GM18867 (cell line): Measurements from ENCODE around the gene NAV3.
"Not testable (repeated sequence)": the region's sequence is repeated elsewhere in the genome, so short reads cannot be mapped to it uniquely, and the experiment has no call there.

Experiments
- ATAC-seq: cut with Tn5 transposase; IDR thresholded peaks from one replicate; pipeline ENCODE4 v1.9.1; 2021; ENCODE audit warnings: mild to moderate bottlenecking, moderate library complexity; ENCODE audit not compliant: unreplicated experiment

Gene NAV3

DNA sequence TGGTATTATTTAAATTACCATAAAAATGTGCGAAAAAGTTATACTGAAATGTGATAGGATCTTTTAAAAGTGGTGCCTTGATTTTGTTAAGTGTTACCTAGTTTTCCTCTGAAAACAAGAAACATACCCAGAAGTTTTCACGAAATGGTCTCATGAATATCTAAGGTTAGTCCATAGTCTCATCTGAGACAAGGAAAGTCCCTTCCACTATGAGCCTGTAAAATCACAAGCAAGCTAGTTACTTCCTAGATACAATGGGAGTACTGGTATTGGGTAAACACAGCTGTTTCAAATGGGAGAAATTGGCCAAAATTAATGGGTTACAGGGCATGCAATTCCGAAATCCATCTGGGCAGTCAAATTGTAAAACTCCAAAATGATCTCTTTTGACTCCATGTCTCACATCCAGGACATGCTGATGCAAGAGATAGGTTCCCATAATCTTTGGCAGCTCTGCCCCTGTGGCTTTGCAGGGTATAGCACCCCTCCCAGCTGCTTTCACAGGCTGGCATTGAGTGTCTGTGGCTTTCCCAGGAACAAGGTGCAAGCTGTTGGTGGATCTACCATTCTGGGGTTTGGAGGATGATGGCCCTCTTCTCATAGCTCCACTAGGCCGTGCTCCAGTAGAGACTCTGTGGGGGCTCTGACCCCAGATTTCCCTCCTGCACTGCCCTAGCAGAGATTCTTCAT is 271.4 kb downstream of the NAV3 start:
- no peak for ATAC-seq

- ATAC-seq: not testable (repeated sequence)
Measured at GRCh38 chr12:78102801-78103200, 272.1 kb downstream of the NAV3 start.

GRCh38 chr12:78115889-78116288 is 285.2 kb downstream of the NAV3 start:
- ATAC-seq: no peak

- ATAC-seq: no peak
Measured at GRCh38 chr12:78118036-78118435, 287.3 kb downstream of the NAV3 start.

- no peak for ATAC-seq
Measured at GRCh38 chr12:78118486-78118885, 287.8 kb downstream of the NAV3 start.

- ATAC-seq: no peak
Measured at GRCh38 chr12:78119351-78119918, 288.7 kb downstream of the NAV3 start.

DNA sequence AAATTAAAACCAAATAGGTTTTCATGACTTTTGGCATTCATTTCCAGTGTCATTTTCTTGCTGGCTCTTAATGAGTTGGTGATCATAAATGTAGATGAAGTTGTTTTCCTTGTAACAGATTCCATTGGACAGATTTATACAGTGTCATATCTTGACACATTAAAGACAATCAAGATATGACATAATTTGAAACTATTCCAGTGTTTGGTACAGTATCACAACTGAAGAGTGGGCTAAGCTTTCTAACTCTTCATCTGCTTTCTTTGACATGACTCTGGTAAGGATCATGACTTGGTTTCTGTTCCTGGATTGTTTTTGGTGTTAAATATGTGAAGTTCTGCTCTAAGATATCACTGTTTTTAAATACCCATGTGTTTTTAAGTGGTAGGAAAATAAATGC is 289.6 kb downstream of the NAV3 start:
- ATAC-seq: no peak

DNA sequence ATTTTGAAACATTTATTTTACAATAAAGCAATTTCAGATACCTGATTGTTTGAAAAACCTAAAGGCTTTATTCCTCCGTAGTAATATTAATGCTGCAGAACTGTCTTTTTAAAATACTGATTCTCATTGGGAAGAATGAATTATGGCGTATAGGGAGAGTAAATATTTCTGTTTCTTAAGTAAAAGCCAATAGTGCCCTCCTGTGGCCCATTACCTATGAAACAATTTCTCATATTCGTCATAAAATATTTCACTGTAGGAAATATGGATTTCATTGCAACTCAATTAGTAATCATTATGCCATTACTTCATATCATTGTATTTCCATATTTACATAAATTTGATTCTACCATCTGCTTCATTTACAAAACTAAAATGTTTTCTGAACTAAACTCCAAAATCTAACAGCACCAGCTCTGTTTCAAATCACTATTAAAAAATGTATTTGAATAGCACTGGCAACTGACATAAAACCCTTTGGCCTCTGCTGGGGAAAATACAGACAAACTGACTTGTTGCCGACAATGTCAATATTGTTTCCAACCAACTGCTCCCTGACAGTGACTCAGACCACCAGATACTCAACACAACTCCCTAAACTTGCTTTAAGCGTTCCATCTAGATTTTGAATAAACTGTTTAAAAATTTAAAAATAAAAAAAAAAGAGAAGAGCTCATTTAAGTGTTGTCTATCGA is 290.3 kb downstream of the NAV3 start:
- no peak for ATAC-seq

- ATAC-seq: no peak
Measured at GRCh38 chr12:78121969-78122610, 291.4 kb downstream of the NAV3 start.

DNA sequence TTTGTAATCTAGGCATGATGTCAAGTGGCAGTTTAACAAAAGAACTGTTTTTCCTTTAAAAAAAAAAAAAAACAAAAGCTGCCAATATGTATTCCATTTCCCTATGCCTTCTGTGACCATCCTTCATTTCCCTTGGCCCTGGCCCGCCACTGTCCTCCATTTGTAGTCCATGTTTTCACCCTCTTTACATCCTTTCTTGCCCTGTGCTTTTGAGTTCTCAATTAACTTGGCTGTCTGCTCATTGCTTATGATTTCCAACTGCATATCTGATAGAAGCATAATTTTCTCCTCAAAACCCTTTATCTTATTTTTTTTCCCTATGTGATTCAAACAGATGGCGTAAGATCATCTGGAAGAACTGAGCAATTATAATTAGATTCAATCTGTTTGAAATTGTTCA is 297.5 kb downstream of the NAV3 start:
- no peak for ATAC-seq

GRCh38 chr12:78143717-78144116 is 313.0 kb downstream of the NAV3 start:
- no peak for ATAC-seq

GRCh38 chr12:78145398-78145797 is 314.7 kb downstream of the NAV3 start:
- ATAC-seq: no peak

DNA sequence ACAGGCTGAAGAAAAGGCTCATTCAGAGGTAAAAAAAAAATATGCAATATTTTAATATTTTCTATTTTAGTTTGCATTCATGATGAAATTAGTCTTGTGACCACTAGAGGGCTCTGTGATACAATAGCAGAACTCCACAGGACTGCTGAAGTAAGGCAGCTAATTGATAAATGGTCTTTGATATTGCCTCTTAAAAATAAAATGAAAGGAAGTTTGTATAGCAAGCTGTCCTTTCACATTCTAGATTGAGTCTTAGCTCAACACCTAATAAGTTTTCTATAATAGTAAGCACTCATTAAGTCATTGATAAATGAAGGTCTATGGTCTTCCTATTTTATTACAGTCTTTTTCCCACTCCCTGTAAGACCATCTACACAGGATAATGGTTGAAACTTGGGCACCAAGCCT is 315.7 kb downstream of the NAV3 start:
- ATAC-seq: peak; percentile 78

DNA sequence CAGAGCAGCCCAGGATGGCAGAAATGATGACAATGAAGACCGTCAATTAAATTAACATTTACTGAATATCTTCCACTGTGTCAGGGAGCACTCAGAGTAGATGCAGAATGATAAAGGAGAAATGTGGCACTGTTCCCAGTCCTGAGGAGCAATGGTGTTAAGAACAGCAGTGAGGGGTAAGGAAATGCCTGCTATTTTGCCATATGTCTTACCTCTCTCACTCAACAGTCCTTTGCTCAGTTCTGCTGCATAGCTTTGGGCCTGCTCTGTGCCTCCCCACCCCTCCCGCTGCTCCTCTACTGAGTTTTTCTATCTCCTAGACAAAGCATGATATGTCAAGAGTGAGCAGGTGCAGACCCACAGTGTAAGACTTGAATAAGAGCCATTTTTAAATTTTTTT is 318.8 kb downstream of the NAV3 start:
- ATAC-seq: no peak

DNA sequence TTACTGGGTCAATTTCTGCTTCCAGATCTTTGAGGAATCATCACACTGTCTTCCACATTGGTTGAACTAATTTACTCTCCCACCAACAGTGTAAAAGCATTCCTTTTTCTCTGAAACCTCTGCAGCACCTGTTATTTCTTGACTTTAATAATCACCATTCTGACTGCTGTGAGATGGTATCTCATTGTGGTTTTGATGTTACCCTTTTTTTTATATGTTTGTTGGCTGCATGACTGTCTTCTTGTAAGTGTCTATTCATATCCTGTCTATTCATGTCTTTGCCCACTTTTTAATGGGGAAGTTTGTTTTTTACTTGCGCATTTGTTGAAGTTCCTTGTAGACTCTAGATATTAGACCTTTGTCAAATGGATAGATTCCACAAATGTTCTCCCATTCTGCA is 324.9 kb downstream of the NAV3 start:
- no peak for ATAC-seq

DNA sequence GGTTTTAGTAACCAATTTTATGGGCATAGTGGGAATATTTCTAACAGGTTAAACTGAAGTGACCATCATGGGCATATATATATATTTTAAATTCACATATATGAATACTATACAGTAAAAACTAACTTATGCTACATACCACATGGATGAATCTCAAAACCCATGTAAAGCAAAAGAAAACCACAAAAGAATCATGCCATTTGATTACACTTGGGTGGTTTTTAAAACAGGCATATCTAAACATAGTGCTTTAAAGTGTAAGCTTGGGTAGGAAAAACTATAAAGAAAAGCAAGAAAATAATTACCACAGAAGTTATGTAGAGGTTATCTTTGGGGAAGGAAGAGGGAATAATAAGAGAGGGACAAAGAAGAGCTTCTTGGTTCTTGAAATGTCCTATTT is 326.1 kb downstream of the NAV3 start:
- no peak for ATAC-seq

- ATAC-seq: no peak
Measured at GRCh38 chr12:78157199-78157598, 326.5 kb downstream of the NAV3 start.

DNA sequence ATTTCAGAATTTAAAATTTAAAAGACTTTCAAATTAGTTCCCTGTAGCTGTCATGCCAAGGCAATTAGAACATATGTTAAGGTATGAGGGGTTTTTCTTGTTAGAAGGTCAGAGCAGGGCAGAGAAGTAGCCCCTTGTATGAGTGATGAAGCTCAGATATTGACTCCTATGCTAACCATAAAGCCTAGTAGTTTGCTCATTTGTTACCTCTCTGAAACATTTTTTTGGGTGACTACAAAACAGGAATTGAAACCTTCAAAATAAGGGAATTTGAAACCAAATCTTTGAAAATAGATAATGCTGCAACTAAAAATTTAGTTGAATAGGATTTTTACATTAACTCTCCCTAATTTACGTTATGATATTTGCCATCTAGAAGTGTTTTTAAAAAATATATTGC is 333.5 kb downstream of the NAV3 start:
- ATAC-seq: no peak

GRCh38 chr12:78167510-78167909 is 336.8 kb downstream of the NAV3 start:
- no peak for ATAC-seq

- no peak for ATAC-seq
Measured at GRCh38 chr12:78171061-78171460, 340.4 kb downstream of the NAV3 start.

DNA sequence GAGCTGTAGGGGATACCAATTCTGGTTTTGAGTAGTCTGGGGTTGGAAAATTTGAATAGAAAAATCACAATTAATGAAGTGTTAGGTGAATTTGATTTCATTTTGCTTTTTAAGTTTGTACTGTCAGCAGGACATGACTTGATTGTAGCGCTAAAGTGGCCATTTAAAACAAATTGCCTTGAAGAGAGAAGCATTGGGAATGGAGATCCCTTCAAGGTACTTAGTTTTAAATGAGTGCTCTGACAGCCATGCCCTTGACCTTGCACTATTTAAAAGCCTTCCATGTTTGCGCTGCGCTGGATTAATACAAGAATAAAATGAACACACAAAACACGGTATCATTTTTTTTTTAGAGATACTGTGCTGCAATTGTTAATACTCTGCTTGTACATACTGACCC is 345.9 kb downstream of the NAV3 start:
- ATAC-seq: no peak

GRCh38 chr12:78177298-78177697 is 346.6 kb downstream of the NAV3 start:
- ATAC-seq: peak; percentile 74
